ENCODE data around the gene STOML3. TPM values are rescaled to one million over a fixed set of nuclear protein-coding genes. Genes with fewer than 3 reads are reported as not detected.

Gene STOML3
- total RNA-seq, 4 donors from 2014 or later, result not detected

DNA sequence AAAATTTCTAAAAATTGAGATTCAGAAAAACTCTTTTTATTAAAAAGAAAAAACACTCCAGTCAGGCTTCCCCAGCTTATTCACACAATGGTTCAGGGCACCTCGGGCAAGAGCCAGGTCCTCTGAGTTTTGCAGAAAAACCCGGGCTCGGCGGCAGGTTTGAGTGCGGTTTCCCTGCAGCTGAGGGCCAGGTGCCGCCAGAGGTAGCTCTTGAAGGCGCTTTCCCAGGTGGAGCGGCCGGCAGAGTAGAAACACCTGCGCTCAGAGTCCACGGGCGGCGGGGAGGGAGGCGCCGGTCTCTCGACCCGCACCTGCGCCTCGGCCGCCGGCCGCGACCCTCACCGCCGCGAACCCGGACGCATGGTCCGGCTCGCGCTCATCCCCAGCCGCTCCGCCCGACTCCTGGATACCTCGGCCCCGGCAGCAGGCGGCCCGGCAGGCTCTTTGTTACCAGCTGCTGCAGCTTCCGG, 46.8 kb upstream of the STOML3 start:
- no peak for DNase-seq (ENCODE audit: low spot score in 2 of 2)
- no peaks in the 10 kb centered on the region for H3K27me3 ChIP-seq
- TF ChIP-seq EP300 (IDR thresholded peaks at IDR 0.05), result no peak
- TF ChIP-seq, protein P1, sequence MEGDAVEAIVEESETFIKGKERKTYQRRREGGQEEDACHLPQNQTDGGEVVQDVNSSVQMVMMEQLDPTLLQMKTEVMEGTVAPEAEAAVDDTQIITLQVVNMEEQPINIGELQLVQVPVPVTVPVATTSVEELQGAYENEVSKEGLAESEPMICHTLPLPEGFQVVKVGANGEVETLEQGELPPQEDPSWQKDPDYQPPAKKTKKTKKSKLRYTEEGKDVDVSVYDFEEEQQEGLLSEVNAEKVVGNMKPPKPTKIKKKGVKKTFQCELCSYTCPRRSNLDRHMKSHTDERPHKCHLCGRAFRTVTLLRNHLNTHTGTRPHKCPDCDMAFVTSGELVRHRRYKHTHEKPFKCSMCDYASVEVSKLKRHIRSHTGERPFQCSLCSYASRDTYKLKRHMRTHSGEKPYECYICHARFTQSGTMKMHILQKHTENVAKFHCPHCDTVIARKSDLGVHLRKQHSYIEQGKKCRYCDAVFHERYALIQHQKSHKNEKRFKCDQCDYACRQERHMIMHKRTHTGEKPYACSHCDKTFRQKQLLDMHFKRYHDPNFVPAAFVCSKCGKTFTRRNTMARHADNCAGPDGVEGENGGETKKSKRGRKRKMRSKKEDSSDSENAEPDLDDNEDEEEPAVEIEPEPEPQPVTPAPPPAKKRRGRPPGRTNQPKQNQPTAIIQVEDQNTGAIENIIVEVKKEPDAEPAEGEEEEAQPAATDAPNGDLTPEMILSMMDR (IDR thresholded peaks at IDR 0.05), result no peak
- TF ChIP-seq POLR2A (IDR thresholded peaks at IDR 0.05), result no peak
- H3K4me3 ChIP-seq, result peak overlapping the region; percentile 70 to 89 (median 76)
- H3K9me3 ChIP-seq, result no peaks in the 10 kb centered on the region
- WGBS, 2 donors, result 0 to 1% methylated on average over 27 to 34 of the region's 39 CpGs
- peaks cover 0 to 75% (median 36%) of the 10 kb centered on the region in 4 donors for H3K4me1 ChIP-seq
- H3K36me3 ChIP-seq, result peaks cover 0 to 4% (median 0%) of the 10 kb centered on the region in 3 donors
- peak overlapping the region; percentile 49 to 89 (median 86) for H3K27ac ChIP-seq

DNA sequence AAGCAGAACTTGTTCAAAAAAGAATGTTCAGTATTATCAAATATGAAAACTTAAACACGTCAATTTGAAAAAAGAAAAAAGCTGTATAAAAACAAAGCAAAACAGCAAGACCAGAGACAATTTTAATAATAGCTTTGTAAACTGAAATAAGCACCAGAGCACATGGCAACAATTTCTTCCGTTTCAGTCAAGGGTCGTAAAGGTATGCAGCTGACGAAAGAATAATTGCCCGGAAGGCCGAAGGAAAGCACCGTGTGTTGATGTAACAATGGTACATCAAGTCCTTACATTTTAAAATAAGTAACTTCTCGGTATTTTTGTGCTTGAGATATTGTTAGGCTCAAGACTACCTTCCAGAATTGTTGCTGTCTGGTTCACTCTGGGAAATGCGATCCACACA, 45.6 kb upstream of the STOML3 start:
- peaks cover 0 to 76% (median 35%) of the 10 kb centered on the region in 4 donors for H3K4me1 ChIP-seq
- 2 to 3% methylated on average over 9 of the region's 9 CpGs for WGBS, 2 donors
- H3K36me3 ChIP-seq, result no peaks in the 10 kb centered on the region
- peak overlapping the region; percentile 70 to 89 (median 76) for H3K4me3 ChIP-seq
- no peak for DNase-seq (ENCODE audit: low spot score in 2 of 2)
- H3K27ac ChIP-seq, result no peak overlapping the region
- TF ChIP-seq POLR2A (IDR thresholded peaks at IDR 0.05) (no peak), EP300 (IDR thresholded peaks at IDR 0.05) (no peak)
- TF ChIP-seq, protein P1 (IDR thresholded peaks at IDR 0.05), result no peak
- no peaks in the 10 kb centered on the region for H3K9me3 ChIP-seq
- H3K27me3 ChIP-seq, result no peaks in the 10 kb centered on the region

DNA sequence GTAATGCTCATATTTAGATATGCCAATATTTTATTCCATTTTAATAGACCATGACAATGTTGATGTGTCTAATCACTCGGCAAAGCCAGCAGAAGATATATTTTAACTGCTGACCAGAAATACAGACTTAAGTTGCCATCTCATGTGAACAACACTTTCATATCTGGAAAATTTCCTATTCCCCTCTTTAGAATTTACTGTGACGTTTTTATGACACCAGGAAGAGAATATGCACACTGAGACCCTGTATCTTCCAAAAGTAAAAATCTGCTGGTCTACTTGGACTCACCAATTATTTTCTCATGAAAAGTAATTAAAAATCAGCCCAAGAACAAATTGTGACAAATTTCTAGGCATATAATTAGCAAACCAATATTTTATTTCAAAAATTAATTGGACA, 45.2 kb upstream of the STOML3 start:
- DNase-seq (ENCODE audit: low spot score in 2 of 2), result no peak
- Histone ChIP-seq H3K4me3 (peak overlapping the region in 3 of 4 donors; percentile 20 to 89 (median 71)), H3K27me3 (no peaks in the 10 kb centered on the region), H3K27ac (no peak overlapping the region), H3K9me3 (no peaks in the 10 kb centered on the region), H3K36me3 (peaks cover 0 to 3% (median 0%) of the 10 kb centered on the region in 3 donors), H3K4me1 (peaks cover 0 to 72% (median 31%) of the 10 kb centered on the region in 4 donors)
- WGBS, 2 donors, result 17 to 21% methylated on average over 2 of the region's 2 CpGs
- no peak for TF ChIP-seq POLR2A (IDR thresholded peaks at IDR 0.05)
- TF ChIP-seq, protein P1 (IDR thresholded peaks at IDR 0.05), result no peak
- no peak for TF ChIP-seq EP300 (IDR thresholded peaks at IDR 0.05)

DNA sequence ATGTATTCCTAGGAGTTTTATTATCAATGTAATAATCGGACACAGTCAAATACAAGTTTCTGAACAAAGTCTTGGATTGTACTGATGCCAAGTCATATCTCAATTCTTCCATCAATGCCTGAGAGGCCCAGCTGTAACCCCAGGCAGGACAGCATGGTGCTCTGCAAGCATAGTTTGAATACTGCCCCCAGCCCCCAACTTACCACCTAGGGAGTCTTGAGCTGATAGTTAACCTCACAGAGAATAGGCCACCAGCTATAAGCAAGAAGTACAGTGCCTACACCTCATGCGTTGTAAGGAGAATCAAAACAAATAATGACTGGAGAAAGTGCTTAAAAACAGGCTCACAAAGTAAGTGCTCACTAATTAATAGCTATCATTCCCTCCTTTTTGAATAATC, 44.6 kb upstream of the STOML3 start:
- Histone ChIP-seq H3K4me1 (peaks cover 0 to 66% (median 26%) of the 10 kb centered on the region in 4 donors), H3K27me3 (no peaks in the 10 kb centered on the region), H3K4me3 (peak overlapping the region in 2 of 4 donors; percentile 20 to 71), H3K36me3 (peaks cover 0 to 9% (median 0%) of the 10 kb centered on the region in 3 donors), H3K27ac (no peak overlapping the region), H3K9me3 (no peaks in the 10 kb centered on the region)
- WGBS, 2 donors, result 30 to 42% methylated on average over 2 of the region's 2 CpGs
- DNase-seq (ENCODE audit: low spot score in 2 of 2), result no peak
- TF ChIP-seq EP300 (IDR thresholded peaks at IDR 0.05) (no peak), POLR2A (IDR thresholded peaks at IDR 0.05) (no peak)
- TF ChIP-seq, protein P1 (IDR thresholded peaks at IDR 0.05), result no peak

DNA sequence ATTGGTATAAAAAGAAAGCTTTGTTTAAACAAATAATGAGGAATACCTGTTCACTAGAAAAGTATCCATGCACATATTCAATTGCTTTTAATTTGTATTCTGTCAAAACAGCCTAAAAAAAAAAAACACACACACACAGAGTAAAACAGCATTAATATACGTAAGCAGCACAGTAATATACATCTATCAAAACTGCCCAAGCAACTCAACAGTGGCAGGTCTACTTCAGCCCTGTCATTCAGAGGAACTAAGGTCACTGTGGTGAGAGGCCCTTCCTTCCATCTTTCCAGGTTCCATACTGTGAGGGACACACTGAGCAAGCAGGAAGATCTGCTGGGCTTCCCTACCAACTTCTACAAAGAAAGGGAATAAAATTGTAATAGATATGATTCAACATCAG, 43.5 kb upstream of the STOML3 start:
- peaks cover 0 to 9% (median 0%) of the 10 kb centered on the region in 3 donors for H3K36me3 ChIP-seq
- no peak overlapping the region for H3K27ac ChIP-seq
- WGBS, 2 donors, result 73 to 81% methylated on average over 1 of the region's 1 CpG
- H3K4me1 ChIP-seq, result peaks cover 0 to 55% (median 20%) of the 10 kb centered on the region in 4 donors
- no peak overlapping the region for H3K4me3 ChIP-seq
- H3K9me3 ChIP-seq, result no peaks in the 10 kb centered on the region
- no peak for TF ChIP-seq EP300 (IDR thresholded peaks at IDR 0.05)
- TF ChIP-seq POLR2A (IDR thresholded peaks at IDR 0.05), result no peak
- TF ChIP-seq, protein P1 (IDR thresholded peaks at IDR 0.05), result no peak
- no peaks in the 10 kb centered on the region for H3K27me3 ChIP-seq
- no peak for DNase-seq (ENCODE audit: low spot score in 2 of 2)
